MM.1S (cell line): ENCODE measurements around the gene SLC13A5.

Experiments used
- EZH2phosphoT487 ChIP-seq: fragments of 300-600 bp; sonication (generic); IDR thresholded peaks from 2 replicates; pipeline ENCODE4 v1.6.1; 2018; ENCODE audit warnings: antibody characterized with exemption, low read length
- TF ChIP-seq, protein P1 (sequence below): fragments of 300-600 bp; sonication (generic); IDR thresholded peaks from 2 replicates; pipeline ENCODE4 v1.5.1; 2016; ENCODE audit warnings: antibody characterized with exemption, low read length, mixed read lengths

DNA sequence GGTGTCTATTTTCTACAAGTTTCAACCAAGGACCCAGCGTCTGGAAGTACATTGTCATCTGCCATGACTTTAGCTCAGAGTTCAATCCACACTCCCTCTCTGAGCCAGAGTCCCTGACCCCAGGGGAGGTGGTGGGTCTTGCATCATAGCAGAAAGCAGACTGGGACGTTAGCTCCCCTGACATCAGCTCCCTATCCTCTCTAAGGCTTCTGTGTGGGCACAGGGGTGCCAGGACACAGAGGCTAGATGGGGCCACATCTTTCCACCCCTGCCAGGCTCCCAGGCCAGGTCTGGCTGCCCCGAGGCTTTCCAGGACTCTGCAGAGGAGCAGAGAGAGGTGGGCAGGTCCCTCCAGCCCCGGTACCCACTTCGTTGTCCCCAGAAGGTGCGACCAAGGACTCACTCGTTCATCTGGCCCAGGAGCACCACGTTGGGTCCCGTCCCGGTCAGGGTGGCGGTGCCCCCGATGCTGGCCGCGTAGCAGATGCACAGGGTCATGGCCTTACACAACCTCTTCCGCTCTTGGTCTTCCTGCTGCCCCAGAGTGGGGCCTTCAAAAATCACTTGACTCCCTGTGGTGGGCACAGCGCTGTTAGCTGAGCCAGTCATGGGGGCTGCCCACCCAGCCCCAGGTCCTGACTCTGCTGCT lies 10.5 kb downstream of the SLC13A5 start:
- TF ChIP-seq, protein P1, sequence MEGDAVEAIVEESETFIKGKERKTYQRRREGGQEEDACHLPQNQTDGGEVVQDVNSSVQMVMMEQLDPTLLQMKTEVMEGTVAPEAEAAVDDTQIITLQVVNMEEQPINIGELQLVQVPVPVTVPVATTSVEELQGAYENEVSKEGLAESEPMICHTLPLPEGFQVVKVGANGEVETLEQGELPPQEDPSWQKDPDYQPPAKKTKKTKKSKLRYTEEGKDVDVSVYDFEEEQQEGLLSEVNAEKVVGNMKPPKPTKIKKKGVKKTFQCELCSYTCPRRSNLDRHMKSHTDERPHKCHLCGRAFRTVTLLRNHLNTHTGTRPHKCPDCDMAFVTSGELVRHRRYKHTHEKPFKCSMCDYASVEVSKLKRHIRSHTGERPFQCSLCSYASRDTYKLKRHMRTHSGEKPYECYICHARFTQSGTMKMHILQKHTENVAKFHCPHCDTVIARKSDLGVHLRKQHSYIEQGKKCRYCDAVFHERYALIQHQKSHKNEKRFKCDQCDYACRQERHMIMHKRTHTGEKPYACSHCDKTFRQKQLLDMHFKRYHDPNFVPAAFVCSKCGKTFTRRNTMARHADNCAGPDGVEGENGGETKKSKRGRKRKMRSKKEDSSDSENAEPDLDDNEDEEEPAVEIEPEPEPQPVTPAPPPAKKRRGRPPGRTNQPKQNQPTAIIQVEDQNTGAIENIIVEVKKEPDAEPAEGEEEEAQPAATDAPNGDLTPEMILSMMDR, result no peak
- no peak for TF ChIP-seq EZH2phosphoT487
